ENCODE results near the gene IGSF11. TPM values are rescaled to one million over a fixed set of nuclear protein-coding genes. Genes with fewer than 3 reads are reported as not detected.
A peak's percentile ranks its signal among the peaks of the same experiment; 100 is the strongest.
"Not testable (repeated sequence)": the region's sequence is repeated elsewhere in the genome, so short reads cannot be mapped to it uniquely, and the experiment has no call there.

The IGSF11 gene
- 0.07 TPM in 1 of 2 replicates, not detected in the other for total RNA-seq

GRCh38 chr3:119034256-119035013, at the start of gene IGSF11:
TSS of gene IGSF11 (minus strand) at chr3:119034846. CDS start at chr3:119034582, 264 bp downstream.
- TF ChIP-seq CTCF (conservative IDR thresholded peaks at IDR 0.05; ENCODE audit: low read depth, low read length): peak; percentile 43
- H3K4me3 ChIP-seq (ENCODE audit: low read depth, low read length): peak within 1 kb of the TSS; percentile 61
- DNase-seq (ENCODE audit: low read depth): no peak

DNA sequence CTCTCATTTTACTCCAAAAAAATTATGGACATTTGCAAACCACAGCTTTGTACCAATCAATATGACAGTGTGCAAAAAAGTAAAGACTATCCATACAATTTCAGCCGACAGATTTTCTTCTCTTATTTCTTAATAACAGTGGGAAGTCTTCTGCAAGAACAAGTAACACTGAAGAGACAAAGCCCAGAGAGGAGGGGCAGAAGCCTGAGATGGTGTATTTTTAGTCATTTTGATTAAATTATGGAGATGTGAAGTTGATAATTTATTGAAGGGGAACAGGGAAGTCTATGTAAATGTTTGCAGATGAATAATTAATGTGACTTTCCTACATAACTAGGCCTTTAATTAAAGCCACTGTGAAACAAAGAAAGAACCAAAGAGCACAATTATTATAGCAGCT, 45.7 kb upstream of the IGSF11 start:
- TF ChIP-seq CTCF (conservative IDR thresholded peaks at IDR 0.05; ENCODE audit: low read depth, low read length): no peak
- DNase-seq (ENCODE audit: low read depth): no peak
- no peak overlapping the region for H3K4me3 ChIP-seq (ENCODE audit: low read depth, low read length)

DNA sequence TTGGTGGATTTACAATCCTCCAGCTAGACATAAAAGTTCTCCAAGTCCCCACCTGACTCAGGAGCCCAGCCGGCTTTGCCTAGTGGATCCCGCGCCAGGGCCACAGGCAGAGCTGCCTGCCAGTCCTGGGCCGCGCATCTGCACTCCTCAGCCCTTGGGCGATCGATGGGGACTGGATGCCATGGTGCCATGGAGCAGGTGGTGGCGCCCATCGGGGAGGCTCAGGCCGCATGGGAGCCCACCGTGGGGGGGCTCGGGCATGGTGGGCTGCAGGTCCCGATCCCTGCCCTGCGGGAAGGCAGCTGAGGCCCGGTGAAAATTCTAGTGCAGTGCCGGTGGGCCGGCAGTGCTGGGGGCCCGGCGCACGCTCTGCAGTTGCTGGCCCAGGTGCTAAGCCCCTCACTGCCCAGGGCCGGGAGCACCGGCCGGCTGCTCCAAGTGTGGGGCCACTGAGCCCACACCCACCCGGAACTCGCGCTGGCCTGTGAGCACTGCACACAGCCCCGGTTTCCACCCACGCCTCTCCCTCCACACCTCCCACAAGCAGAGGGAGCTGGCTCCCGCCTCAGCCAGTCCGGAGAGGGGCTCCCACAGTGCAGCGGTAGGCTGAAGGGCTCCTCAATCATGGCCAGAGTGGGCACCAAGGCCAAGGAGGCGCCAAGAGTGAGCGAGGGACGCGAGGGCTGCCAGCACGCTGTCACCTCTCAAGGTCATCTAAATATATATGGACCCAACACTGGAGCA, 38.8 kb upstream of the IGSF11 start:
- DNase-seq (ENCODE audit: low read depth): no peak
- no peak for TF ChIP-seq CTCF (conservative IDR thresholded peaks at IDR 0.05; ENCODE audit: low read depth, low read length)
- H3K4me3 ChIP-seq (ENCODE audit: low read depth, low read length): no peak overlapping the region

DNA sequence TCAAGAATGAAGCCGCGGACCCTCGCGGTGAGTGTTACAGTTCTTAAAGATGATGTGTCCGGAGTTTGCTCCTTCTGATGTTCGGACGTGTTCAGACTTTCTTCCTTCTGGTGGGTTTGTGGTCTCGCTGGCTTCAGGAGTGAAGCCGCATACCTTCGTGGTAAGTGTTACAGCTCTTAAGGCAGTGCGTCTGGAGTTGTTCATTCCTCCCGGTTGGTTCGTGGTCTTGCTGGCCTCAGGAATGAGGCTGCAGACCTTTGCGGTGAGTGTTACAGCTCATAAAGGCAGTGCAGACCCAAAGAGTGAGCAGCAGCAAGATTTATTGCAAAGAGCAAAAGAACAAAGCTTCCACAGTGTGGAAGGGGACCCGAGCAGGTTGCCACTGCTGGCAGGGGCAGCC, 37.8 kb upstream of the IGSF11 start:
- not testable (repeated sequence) for H3K4me3 ChIP-seq (ENCODE audit: low read depth, low read length); DNase-seq (ENCODE audit: low read depth)

DNA sequence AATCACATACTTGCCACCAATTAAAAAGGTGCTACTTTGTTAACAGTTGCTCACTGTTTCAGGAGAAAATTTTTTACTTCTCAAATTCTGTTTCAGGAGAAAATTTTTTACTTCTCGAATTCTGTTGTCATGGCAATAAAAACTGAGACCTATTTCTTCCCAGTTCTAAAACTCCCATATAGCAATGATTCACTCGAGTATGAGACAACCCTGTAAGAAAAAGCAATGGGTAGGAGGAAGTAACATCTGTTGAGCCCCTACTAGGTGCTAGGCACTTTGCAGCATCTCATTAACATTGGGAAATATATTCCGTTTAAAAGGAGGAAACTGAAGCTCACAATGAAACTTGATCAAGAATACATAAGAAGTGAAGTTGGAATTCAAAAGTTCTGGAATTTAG, 35.1 kb upstream of the IGSF11 start:
- DNase-seq (ENCODE audit: low read depth): no peak
- TF ChIP-seq CTCF (conservative IDR thresholded peaks at IDR 0.05; ENCODE audit: low read depth, low read length): no peak
- no peak overlapping the region for H3K4me3 ChIP-seq (ENCODE audit: low read depth, low read length)

DNA sequence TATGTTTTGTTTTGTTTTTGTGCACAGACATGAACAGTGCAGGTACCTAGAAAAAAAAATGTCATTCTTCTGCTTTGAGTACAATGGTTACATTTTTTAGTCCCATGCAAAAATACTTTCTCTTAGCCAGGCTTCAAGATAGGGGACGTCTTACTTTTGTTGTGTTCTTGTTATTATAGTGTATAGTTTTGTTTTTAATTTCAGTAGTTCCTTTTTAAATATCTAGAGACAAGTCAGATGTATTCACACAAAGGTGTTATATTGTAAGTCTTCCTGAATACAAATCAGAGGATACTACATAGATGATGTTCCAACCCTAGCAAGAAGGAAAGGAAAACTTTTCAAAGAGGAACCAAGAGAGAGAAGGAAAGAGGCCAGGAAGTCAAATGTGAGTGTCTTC, 28.8 kb upstream of the IGSF11 start:
- TF ChIP-seq CTCF (conservative IDR thresholded peaks at IDR 0.05; ENCODE audit: low read depth, low read length): no peak
- no peak overlapping the region for H3K4me3 ChIP-seq (ENCODE audit: low read depth, low read length)
- DNase-seq (ENCODE audit: low read depth): no peak

DNA sequence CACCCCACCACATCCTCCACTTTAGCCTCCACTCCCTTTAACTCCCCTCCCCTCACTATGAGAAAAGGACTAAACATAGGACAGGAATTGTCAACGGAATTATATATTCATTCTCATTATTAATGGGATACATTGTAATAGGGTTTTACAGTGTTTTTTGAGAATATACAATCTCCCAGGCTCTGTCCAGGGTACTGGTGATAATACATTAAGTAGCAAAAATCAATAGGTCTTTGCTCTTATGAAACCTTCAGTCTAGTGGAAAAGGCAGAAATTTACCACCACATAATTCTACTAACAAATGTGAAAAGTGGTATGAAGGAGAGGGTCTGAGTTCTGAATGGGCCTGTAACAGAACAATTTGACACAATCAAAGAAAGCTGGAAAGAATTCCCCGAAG, 28.2 kb upstream of the IGSF11 start:
- no peak for TF ChIP-seq CTCF (conservative IDR thresholded peaks at IDR 0.05; ENCODE audit: low read depth, low read length)
- H3K4me3 ChIP-seq (ENCODE audit: low read depth, low read length): no peak overlapping the region
- no peak for DNase-seq (ENCODE audit: low read depth)
